Trophoblast cell (in vitro differentiated cells and primary cell): ENCODE results near the gene STPG2.

ENCODE experiments used
- DNase-seq, 2 donors: peaks; one replicate each; pipeline ENCODE4 v3.0.0-alpha.2; 2016
- H2AFZ ChIP-seq: 2 replicates; pipeline ENCODE4 v1.6.1; 2013; ENCODE audit warnings: low read length, moderate library complexity, mild to moderate bottlenecking; ENCODE audit not compliant: insufficient read depth, poor library complexity
- H2AK5ac ChIP-seq: 2 replicates; pipeline ENCODE4 v1.6.1; 2013; ENCODE audit warnings: mild to moderate bottlenecking, low read length
- H2BK120ac ChIP-seq: 2 replicates; pipeline ENCODE4 v1.6.1; 2013; ENCODE audit warnings: low read length, mild to moderate bottlenecking, moderate library complexity; ENCODE audit not compliant: insufficient read depth, poor library complexity
- H2BK12ac ChIP-seq: 2 replicates; pipeline ENCODE4 v1.6.1; 2013; ENCODE audit warnings: mild to moderate bottlenecking, low read length, moderate library complexity
- H2BK5ac ChIP-seq: 2 replicates; pipeline ENCODE4 v1.6.1; 2013; ENCODE audit warnings: low read length, low read depth, moderate library complexity, mild to moderate bottlenecking; ENCODE audit not compliant: poor library complexity
- H3K14ac ChIP-seq: 2 replicates; pipeline ENCODE4 v1.6.1; 2013; ENCODE audit warnings: mild to moderate bottlenecking, low read length
- H3K18ac ChIP-seq: 2 replicates; pipeline ENCODE4 v1.6.1; 2013; ENCODE audit warnings: mild to moderate bottlenecking, low read length
- H3K23ac ChIP-seq: 2 replicates; pipeline ENCODE4 v1.6.1; 2013; ENCODE audit warnings: low read length
- H3K27ac ChIP-seq: 2 replicates; pipeline ENCODE4 v1.5.1; 2013; ENCODE audit warnings: low read depth, mild to moderate bottlenecking, inconsistent platforms, low read length, moderate library complexity
- H3K27me3 ChIP-seq: 2 replicates; pipeline ENCODE4 v1.6.1; 2013; ENCODE audit warnings: inconsistent platforms, mild to moderate bottlenecking, low read length, moderate library complexity; ENCODE audit not compliant: insufficient read depth
- H3K36me3 ChIP-seq, 2 experiments: 1 replicate in 1 of 2; 2 replicates in 1 of 2; pipeline ENCODE4 v1.6.1; 2013; ENCODE audit warnings: low read length in 2 of 2, mild to moderate bottlenecking in 2 of 2, moderate library complexity in 1 of 2; ENCODE audit not compliant: insufficient read depth in 2 of 2, control insufficient read depth in 1 of 2
- H3K4ac ChIP-seq: 2 replicates; pipeline ENCODE4 v1.6.1; 2013; ENCODE audit warnings: low read depth, mild to moderate bottlenecking, low read length, moderate library complexity
- H3K4me1 ChIP-seq, 2 experiments: 1 replicate in 1 of 2; 2 replicates in 1 of 2; pipeline ENCODE4 v1.6.1; 2013; ENCODE audit warnings: low read length in 2 of 2, mild to moderate bottlenecking in 2 of 2, moderate library complexity in 1 of 2; ENCODE audit not compliant: insufficient read depth in 2 of 2, control insufficient read depth in 1 of 2
- H3K4me2 ChIP-seq: 2 replicates; pipeline ENCODE4 v1.6.1; 2013; ENCODE audit warnings: inconsistent platforms, mild to moderate bottlenecking, low read length, moderate library complexity
- H3K4me3 ChIP-seq: 2 replicates; pipeline ENCODE4 v1.5.1; 2013; ENCODE audit warnings: mild to moderate bottlenecking, low read depth, low read length, inconsistent platforms
- H3K79me1 ChIP-seq: one replicate; pipeline ENCODE4 v1.6.1; 2013; ENCODE audit warnings: low read length
- H3K79me2 ChIP-seq: 2 replicates; pipeline ENCODE4 v1.6.1; 2013; ENCODE audit warnings: low read length, mild to moderate bottlenecking; ENCODE audit not compliant: control insufficient read depth, insufficient read depth, poor library complexity
- H3K9ac ChIP-seq: 2 replicates; pipeline ENCODE4 v1.6.1; 2013; ENCODE audit warnings: mild to moderate bottlenecking, low read length
- H3K9me3 ChIP-seq: 2 replicates; pipeline ENCODE4 v1.6.1; 2013; ENCODE audit warnings: low read depth, mild to moderate bottlenecking, control low read depth, inconsistent platforms, low read length; ENCODE audit not compliant: insufficient read depth
- H4K12ac ChIP-seq: 2 replicates; pipeline ENCODE4 v1.6.1; 2013; ENCODE audit warnings: low read depth, mild to moderate bottlenecking, low read length, moderate library complexity
- H4K8ac ChIP-seq: 2 replicates; pipeline ENCODE4 v1.6.1; 2013; ENCODE audit warnings: low read depth, mild to moderate bottlenecking, low read length, moderate library complexity
- H4K91ac ChIP-seq: one replicate; pipeline ENCODE4 v1.6.1; 2013; ENCODE audit warnings: low read depth, mild to moderate bottlenecking, low read length, moderate library complexity
- WGBS: extraction: QIAGEN DNeasy Blood & Tissue Kit; methylation state at CpG from one replicate; pipeline ENCODE4 v1.1.7; 2013; ENCODE audit warnings: missing lambda C conversion rate; ENCODE audit not compliant: insufficient read length, insufficient coverage; ENCODE audit errors: extremely low coverage; 5-methylcytosine and 5-hydroxymethylcytosine counted together

The STPG2 gene

DNA sequence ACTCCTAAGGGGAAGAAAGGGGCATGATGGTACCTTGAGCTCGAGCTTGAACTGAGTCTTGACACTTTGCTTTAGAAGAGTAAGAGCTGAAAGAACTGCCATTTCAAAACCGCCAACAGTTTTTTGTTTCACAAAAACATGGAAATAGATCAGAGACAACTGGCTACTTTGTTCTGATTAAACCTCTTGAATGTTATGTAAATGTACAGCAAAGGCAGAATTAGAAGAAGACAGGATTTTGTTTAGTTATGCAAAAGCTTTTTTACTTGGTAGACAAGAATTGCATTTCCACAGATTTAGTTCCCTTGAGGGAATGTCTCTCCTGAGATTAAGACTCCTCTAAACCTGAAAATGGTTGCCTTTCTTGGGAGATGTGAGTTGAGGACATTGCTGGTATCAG is 33.3 kb upstream of the STPG2 start:
- no peak overlapping the region for H3K18ac ChIP-seq
- H3K9me3 ChIP-seq = no peaks in the 10 kb centered on the region
- H3K79me1 ChIP-seq = no peaks in the 10 kb centered on the region
- no peak overlapping the region for H2AFZ ChIP-seq
- H3K4me1 ChIP-seq = no peaks in the 10 kb centered on the region
- no peak overlapping the region for H2BK5ac ChIP-seq
- no peak overlapping the region for H4K91ac ChIP-seq
- H4K12ac ChIP-seq = no peak overlapping the region
- H3K23ac ChIP-seq = no peak overlapping the region
- no peaks in the 10 kb centered on the region for H3K79me2 ChIP-seq
- no peak overlapping the region for H3K14ac ChIP-seq
- no peak for DNase-seq
- no peak overlapping the region for H3K9ac ChIP-seq
- H3K4me2 ChIP-seq = no peak overlapping the region
- H2BK120ac ChIP-seq = no peak overlapping the region
- no CpG with 5 or more reads among the region's 2 CpGs for WGBS
- no peak overlapping the region for H4K8ac ChIP-seq
- no peak overlapping the region for H3K27ac ChIP-seq
- no peak overlapping the region for H3K4me3 ChIP-seq
- no peak overlapping the region for H3K4ac ChIP-seq
- no peak overlapping the region for H2BK12ac ChIP-seq
- H2AK5ac ChIP-seq = no peak overlapping the region
- H3K36me3 ChIP-seq = no peaks in the 10 kb centered on the region
- H3K27me3 ChIP-seq = no peaks in the 10 kb centered on the region

- no peak overlapping the region for H3K4me2 ChIP-seq
- H2BK120ac ChIP-seq = no peak overlapping the region
- no peaks in the 10 kb centered on the region for H3K9me3 ChIP-seq
- no peak overlapping the region for H2BK12ac ChIP-seq
- H4K12ac ChIP-seq = no peak overlapping the region
- no peak overlapping the region for H3K4me3 ChIP-seq
- no peaks in the 10 kb centered on the region for H3K79me1 ChIP-seq
- no peak overlapping the region for H3K14ac ChIP-seq
- H3K4me1 ChIP-seq = no peaks in the 10 kb centered on the region
- H3K36me3 ChIP-seq = no peaks in the 10 kb centered on the region
- no peak overlapping the region for H2AFZ ChIP-seq
- no peaks in the 10 kb centered on the region for H3K79me2 ChIP-seq
- H2BK5ac ChIP-seq = no peak overlapping the region
- DNase-seq = no peak
- no peak overlapping the region for H3K9ac ChIP-seq
- H3K27me3 ChIP-seq = no peaks in the 10 kb centered on the region
- H2AK5ac ChIP-seq = no peak overlapping the region
- H3K27ac ChIP-seq = no peak overlapping the region
- H3K23ac ChIP-seq = no peak overlapping the region
- H4K8ac ChIP-seq = no peak overlapping the region
- no peak overlapping the region for H4K91ac ChIP-seq
- no peak overlapping the region for H3K4ac ChIP-seq
- no peak overlapping the region for H3K18ac ChIP-seq
- WGBS = no CpG with 5 or more reads among the region's 1 CpG
Observed at GRCh38 chr4:98170035-98170434, 26.8 kb upstream of the STPG2 start.

DNA sequence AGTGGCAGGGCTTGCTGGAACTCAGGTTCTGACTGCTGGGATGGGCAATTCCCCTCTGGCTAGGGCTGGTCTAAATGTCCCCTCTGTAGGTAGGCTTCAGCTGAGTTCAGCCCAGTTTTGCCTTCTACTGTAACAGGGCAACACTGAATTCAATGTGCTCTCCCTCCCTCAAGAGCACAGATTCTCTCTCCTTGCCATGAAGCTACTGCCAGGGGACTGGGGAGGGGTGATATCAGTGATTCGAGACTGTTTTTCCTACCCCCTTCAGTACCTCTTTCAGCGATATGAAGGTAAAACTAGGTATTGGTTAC is 23.4 kb upstream of the STPG2 start:
- no peak overlapping the region for H2BK5ac ChIP-seq
- no peaks in the 10 kb centered on the region for H3K79me1 ChIP-seq
- no peak overlapping the region for H3K23ac ChIP-seq
- H2BK120ac ChIP-seq = no peak overlapping the region
- WGBS = no CpG with 5 or more reads among the region's 2 CpGs
- no peaks in the 10 kb centered on the region for H3K27me3 ChIP-seq
- no peak overlapping the region for H2AFZ ChIP-seq
- no peaks in the 10 kb centered on the region for H3K9me3 ChIP-seq
- no peak for DNase-seq
- no peak overlapping the region for H3K14ac ChIP-seq
- no peak overlapping the region for H2AK5ac ChIP-seq
- no peak overlapping the region for H4K91ac ChIP-seq
- no peak overlapping the region for H2BK12ac ChIP-seq
- no peaks in the 10 kb centered on the region for H3K4me1 ChIP-seq
- H4K12ac ChIP-seq = no peak overlapping the region
- H3K4me3 ChIP-seq = no peak overlapping the region
- H4K8ac ChIP-seq = no peak overlapping the region
- H3K18ac ChIP-seq = no peak overlapping the region
- no peak overlapping the region for H3K4me2 ChIP-seq
- H3K27ac ChIP-seq = no peak overlapping the region
- no peak overlapping the region for H3K4ac ChIP-seq
- no peak overlapping the region for H3K9ac ChIP-seq
- no peaks in the 10 kb centered on the region for H3K36me3 ChIP-seq
- no peaks in the 10 kb centered on the region for H3K79me2 ChIP-seq

- no peak overlapping the region for H3K23ac ChIP-seq
- no peak overlapping the region for H4K91ac ChIP-seq
- H4K8ac ChIP-seq = no peak overlapping the region
- H3K79me2 ChIP-seq = no peaks in the 10 kb centered on the region
- no CpG with 5 or more reads among the region's 7 CpGs for WGBS
- no peak overlapping the region for H3K27ac ChIP-seq
- no peaks in the 10 kb centered on the region for H3K9me3 ChIP-seq
- H3K4me3 ChIP-seq = no peak overlapping the region
- H3K14ac ChIP-seq = no peak overlapping the region
- H3K4ac ChIP-seq = no peak overlapping the region
- H3K79me1 ChIP-seq = no peaks in the 10 kb centered on the region
- no peak overlapping the region for H3K4me2 ChIP-seq
- H3K27me3 ChIP-seq = no peaks in the 10 kb centered on the region
- no peak overlapping the region for H3K9ac ChIP-seq
- no peak for DNase-seq
- no peak overlapping the region for H2AK5ac ChIP-seq
- no peaks in the 10 kb centered on the region for H3K4me1 ChIP-seq
- no peak overlapping the region for H4K12ac ChIP-seq
- H2BK120ac ChIP-seq = no peak overlapping the region
- H2BK12ac ChIP-seq = no peak overlapping the region
- no peaks in the 10 kb centered on the region for H3K36me3 ChIP-seq
- H2AFZ ChIP-seq = no peak overlapping the region
- no peak overlapping the region for H2BK5ac ChIP-seq
- no peak overlapping the region for H3K18ac ChIP-seq
Observed at GRCh38 chr4:98166025-98166730, 22.9 kb upstream of the STPG2 start.
